Measurements from ENCODE around the gene SIPA1L3.

DNA sequence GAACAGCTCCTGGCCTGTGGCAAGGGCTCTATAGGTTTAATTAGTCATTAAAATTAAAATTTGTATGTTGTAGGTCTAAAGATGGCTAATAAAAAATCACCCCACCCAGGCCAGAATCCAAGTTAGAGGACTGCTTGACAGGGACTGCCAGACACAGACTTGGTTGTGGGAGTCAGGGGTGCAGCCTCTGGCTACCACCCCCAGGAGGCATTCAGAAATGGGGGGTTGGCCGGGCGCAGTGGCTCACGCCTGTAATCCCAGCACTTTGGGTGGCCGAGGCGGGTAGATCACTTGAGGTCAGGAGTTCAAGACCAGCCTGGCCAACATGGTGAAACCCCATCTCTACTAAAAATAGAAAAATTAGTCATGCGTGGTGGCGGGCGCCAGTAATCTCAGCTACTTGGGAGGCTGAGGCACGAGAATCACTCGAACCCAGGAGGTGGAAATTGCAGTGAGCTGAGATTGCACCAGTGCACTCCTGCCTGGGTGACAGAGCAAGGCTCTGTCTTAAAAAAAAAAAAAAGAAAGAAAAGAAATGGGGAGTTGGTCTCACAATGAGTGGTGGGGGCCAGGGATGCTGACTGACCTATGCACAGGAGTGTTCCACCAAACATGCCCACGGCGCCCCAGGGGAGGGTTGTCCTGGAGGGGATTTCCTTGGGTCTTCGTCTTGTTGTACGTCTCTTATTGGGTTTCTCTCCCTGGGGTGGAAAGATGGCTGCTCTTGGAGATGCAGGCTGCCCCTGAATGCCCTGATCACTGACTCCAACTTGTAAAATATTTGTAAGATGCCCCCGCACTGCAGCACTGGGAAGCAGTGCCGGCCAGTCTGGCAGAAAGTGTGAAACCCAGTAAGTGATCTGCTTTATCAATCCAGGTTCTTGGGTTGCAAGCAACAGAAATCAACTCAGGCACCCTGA is 68.8 kb downstream of the SIPA1L3 start:
- TF ChIP-seq POLR2AphosphoS5 (IDR thresholded peaks at IDR 0.05) (no peak), EP300 (IDR thresholded peaks at IDR 0.05) (no peak), POLR2A (IDR thresholded peaks at IDR 0.05) (no peak)
